H9 (cell line): ENCODE data around the gene BAX. TPM values are rescaled to one million over a fixed set of nuclear protein-coding genes. Genes with fewer than 3 reads are reported as not detected.

ENCODE experiments used
- DNase-seq: peaks from one replicate; pipeline ENCODE4 v3.0.0-alpha.2; 2017
- H2AFZ ChIP-seq: one replicate; pipeline ENCODE4 v1.6.1; 2013; ENCODE audit warnings: mild to moderate bottlenecking, low read length, control low read depth, moderate library complexity
- H2AK5ac ChIP-seq: 2 replicates; pipeline ENCODE4 v1.6.1; 2013; ENCODE audit warnings: low read length, control low read depth, mixed read lengths; ENCODE audit not compliant: insufficient read length
- H2BK120ac ChIP-seq: one replicate; pipeline ENCODE4 v1.6.1; 2013; ENCODE audit warnings: low read depth, mild to moderate bottlenecking, low read length, control low read depth, inconsistent platforms; ENCODE audit not compliant: poor library complexity, severe bottlenecking
- H2BK12ac ChIP-seq: 2 replicates; pipeline ENCODE4 v1.6.1; 2013; ENCODE audit warnings: low read length, control low read depth, mixed read lengths, low read depth; ENCODE audit not compliant: insufficient read length
- H2BK15ac ChIP-seq: 2 replicates; pipeline ENCODE4 v1.6.1; 2013; ENCODE audit warnings: low read depth, low read length, control low read depth
- H2BK20ac ChIP-seq: one replicate; pipeline ENCODE4 v1.6.1; 2013; ENCODE audit warnings: low read depth, mild to moderate bottlenecking, low read length, control low read depth, inconsistent platforms; ENCODE audit not compliant: poor library complexity, severe bottlenecking
- H2BK5ac ChIP-seq: 2 replicates; pipeline ENCODE4 v1.6.1; 2013; ENCODE audit warnings: low read length, control low read depth, mixed read lengths; ENCODE audit not compliant: insufficient read length
- H3K14ac ChIP-seq: 2 replicates; pipeline ENCODE4 v1.6.1; 2013; ENCODE audit warnings: low read length, control low read depth; ENCODE audit not compliant: insufficient read depth
- H3K18ac ChIP-seq: 2 replicates; pipeline ENCODE4 v1.6.1; 2013; ENCODE audit warnings: low read depth, mild to moderate bottlenecking, mixed read lengths, low read length, control low read depth; ENCODE audit not compliant: insufficient read length
- H3K23ac ChIP-seq: 2 replicates; pipeline ENCODE4 v1.6.1; 2013; ENCODE audit warnings: low read length, control low read depth, mixed read lengths, low read depth; ENCODE audit not compliant: insufficient read length
- H3K23me2 ChIP-seq: 2 replicates; pipeline ENCODE4 v1.6.1; 2013; ENCODE audit warnings: low read depth, mild to moderate bottlenecking, mixed read lengths, low read length, control low read depth; ENCODE audit not compliant: insufficient read length, poor library complexity, severe bottlenecking
- H3K27ac ChIP-seq: 2 replicates; pipeline ENCODE4 v1.5.1; 2013; ENCODE audit warnings: low read length, control low read depth, mixed read lengths, low read depth; ENCODE audit not compliant: insufficient read length
- H3K27me3 ChIP-seq: 2 replicates; pipeline ENCODE4 v1.6.1; 2013; ENCODE audit warnings: low read length, control low read depth, inconsistent platforms; ENCODE audit not compliant: insufficient read depth
- H3K4ac ChIP-seq: 2 replicates; pipeline ENCODE4 v1.6.1; 2013; ENCODE audit warnings: low read depth, mild to moderate bottlenecking, control low read depth, inconsistent platforms, low read length, moderate library complexity
- H3K4me1 ChIP-seq: 2 replicates; pipeline ENCODE4 v1.6.1; 2013; ENCODE audit warnings: low read length, control low read depth, inconsistent platforms; ENCODE audit not compliant: insufficient read depth
- H3K4me2 ChIP-seq: 2 replicates; pipeline ENCODE4 v1.6.1; 2013; ENCODE audit warnings: low read length, control low read depth, mixed read lengths; ENCODE audit not compliant: insufficient read length, insufficient read depth
- H3K56ac ChIP-seq: 2 replicates; pipeline ENCODE4 v1.6.1; 2013; ENCODE audit warnings: low read depth, mild to moderate bottlenecking, mixed read lengths, low read length, control low read depth; ENCODE audit not compliant: insufficient read length
- H3K79me1 ChIP-seq: 2 replicates; pipeline ENCODE4 v1.6.1; 2013; ENCODE audit warnings: low read depth, mild to moderate bottlenecking, moderate library complexity, low read length, control low read depth, inconsistent platforms; ENCODE audit not compliant: insufficient read depth, poor library complexity, severe bottlenecking
- H3K79me2 ChIP-seq: 2 replicates; pipeline ENCODE4 v1.6.1; 2013; ENCODE audit warnings: low read length, control low read depth, inconsistent platforms; ENCODE audit not compliant: insufficient read depth
- H3K9ac ChIP-seq: 2 replicates; pipeline ENCODE4 v1.6.1; 2013; ENCODE audit warnings: low read length, control low read depth, mixed read lengths; ENCODE audit not compliant: insufficient read length; ENCODE audit errors: extremely low read depth
- H3K9me3 ChIP-seq: one replicate; pipeline ENCODE4 v1.6.1; 2013; ENCODE audit warnings: low read depth, low read length, inconsistent platforms; ENCODE audit not compliant: control insufficient read depth
- H3T11ph ChIP-seq: one replicate; pipeline ENCODE4 v1.6.1; 2013; ENCODE audit warnings: mild to moderate bottlenecking, low read length, control low read depth, inconsistent platforms
- H4K20me1 ChIP-seq: one replicate; pipeline ENCODE4 v1.6.1; 2013; ENCODE audit not compliant: control insufficient read depth, insufficient read length, insufficient read depth
- H4K5ac ChIP-seq: 2 replicates; pipeline ENCODE4 v1.6.1; 2013; ENCODE audit warnings: low read depth, mild to moderate bottlenecking, mixed read lengths, low read length, control low read depth; ENCODE audit not compliant: insufficient read length
- H4K8ac ChIP-seq: replicated peaks from 2 replicates; pipeline ENCODE4 v1.6.1; 2013; ENCODE audit warnings: low read length, control low read depth, mixed read lengths, low read depth; ENCODE audit not compliant: insufficient read length
- H4K91ac ChIP-seq: 2 replicates; pipeline ENCODE4 v1.6.1; 2013; ENCODE audit warnings: low read depth, mild to moderate bottlenecking, moderate library complexity, mixed read lengths, low read length, control low read depth; ENCODE audit not compliant: insufficient read length
- H3K27ac Mint-ChIP-seq, 3 experiments: 2 replicates in 2 of 3; 3 replicates in 1 of 3; pipeline ENCODE4 v1.8.0; 2020 to 2021; ENCODE audit warnings: mixed read lengths in 3 of 3, mild to moderate bottlenecking in 1 of 3, moderate library complexity in 1 of 3
- H3K27me3 Mint-ChIP-seq: 2 replicates; pipeline ENCODE4 v1.8.0; 2021; ENCODE audit warnings: low read depth, mild to moderate bottlenecking, moderate library complexity, mixed read lengths
- H3K36me3 Mint-ChIP-seq, 3 experiments: 2 replicates in 2 of 3; 3 replicates in 1 of 3; pipeline ENCODE4 v1.8.0; 2020 to 2021; ENCODE audit warnings: low read depth in 3 of 3, mixed read lengths in 3 of 3; ENCODE audit not compliant: insufficient read depth in 1 of 3
- H3K4me1 Mint-ChIP-seq, 2 experiments: 2 replicates each; pipeline ENCODE4 v1.8.0; 2020; ENCODE audit warnings: mixed read lengths in 2 of 2
- H3K4me3 Mint-ChIP-seq, 2 experiments: 2 replicates in 1 of 2; 3 replicates in 1 of 2; pipeline ENCODE4 v1.8.0; 2020 to 2021; ENCODE audit warnings: mild to moderate bottlenecking in 2 of 2, mixed read lengths in 2 of 2, moderate library complexity in 1 of 2
- H3K9me3 Mint-ChIP-seq, 2 experiments: 2 replicates in 1 of 2; 3 replicates in 1 of 2; pipeline ENCODE4 v1.8.0; 2020; ENCODE audit warnings: mild to moderate bottlenecking in 2 of 2, mixed read lengths in 2 of 2, moderate library complexity in 1 of 2
- CTCF ChIP-seq: fragments of 200-600 bp; sonication (generic); conservative IDR thresholded peaks from 3 replicates; pipeline ENCODE4 v1.8.0; 2021; ENCODE audit warnings: antibody characterized with exemption, mild to moderate bottlenecking
- WGBS: extraction: QIAGEN DNeasy Blood & Tissue Kit; methylation state at CpG from one replicate; pipeline ENCODE4 v1.1.7; 2013; ENCODE audit warnings: missing lambda C conversion rate, low lambda C conversion rate, mixed read lengths; ENCODE audit not compliant: insufficient read length; ENCODE audit errors: extremely low coverage; 5-methylcytosine and 5-hydroxymethylcytosine counted together
- total RNA-seq: library from RNA; stranded (reverse); gene quantifications from 2 replicates; pipeline ENCODE4 v1.2.1, GENCODE V29; 2021

BAX gene
- total RNA-seq, 1 experiment from 2014 or later, result 310 TPM

DNA sequence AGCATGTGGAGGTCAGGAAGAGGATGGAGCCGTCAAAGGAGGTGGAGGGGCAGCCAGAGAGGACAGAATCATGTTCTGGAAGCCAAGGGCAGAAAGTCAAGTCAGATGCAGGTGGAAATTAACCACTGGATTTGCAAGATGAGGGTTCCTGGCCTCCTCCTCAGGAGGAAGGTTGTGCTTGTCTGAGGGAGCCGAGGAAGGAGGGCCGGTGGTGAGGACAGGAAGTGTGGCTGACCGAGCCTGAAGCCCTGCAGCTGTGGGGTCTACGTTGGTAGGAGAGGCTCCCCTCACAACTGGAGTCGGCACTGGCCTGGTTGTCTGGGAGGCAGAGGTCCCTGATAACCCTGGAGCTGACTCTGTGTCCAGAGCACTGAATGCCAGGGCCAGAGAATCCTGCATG is 36.6 kb upstream of the BAX start:
- H3K4me2 ChIP-seq, result no peak overlapping the region
- no peak overlapping the region for H2AFZ ChIP-seq
- no peak overlapping the region for H4K5ac ChIP-seq
- H2BK15ac ChIP-seq, result no peak overlapping the region
- no peak overlapping the region for H3K14ac ChIP-seq
- no peaks in the 10 kb centered on the region for H3K79me2 ChIP-seq
- no peaks in the 10 kb centered on the region for H3K23me2 ChIP-seq
- H4K8ac ChIP-seq, result no peak overlapping the region
- no peak overlapping the region for H3K18ac ChIP-seq
- Mint-ChIP-seq H3K27ac (no peak overlapping the region; a peak in 1 of 7 replicates), H3K4me3 (no peak overlapping the region), H3K9me3 (no peaks in the 10 kb centered on the region), H3K27me3 (no peaks in the 10 kb centered on the region), H3K36me3 (peaks cover 18 to 56% (median 50%) of the 10 kb centered on the region in 3 experiments), H3K4me1 (0 out of 4 replicates have a peak, but pooled peaks cover 0 to 2% of the 10 kb centered on the region in 2 experiments)
- H3K9ac ChIP-seq, result no peak overlapping the region
- H3K56ac ChIP-seq, result no peak overlapping the region
- H3K27ac ChIP-seq, result no peak overlapping the region
- H2BK20ac ChIP-seq, result no peak overlapping the region
- H2BK5ac ChIP-seq, result no peak overlapping the region
- no peak for TF ChIP-seq CTCF
- H4K91ac ChIP-seq, result no peak overlapping the region
- no peaks in the 10 kb centered on the region for H3K4me1 ChIP-seq
- no CpG with 5 or more reads among the region's 6 CpGs for WGBS
- H2BK120ac ChIP-seq, result no peak overlapping the region
- H2BK12ac ChIP-seq, result no peak overlapping the region
- no peaks in the 10 kb centered on the region for H3K9me3 ChIP-seq
- no peak overlapping the region for H3T11ph ChIP-seq
- no peaks in the 10 kb centered on the region for H3K27me3 ChIP-seq
- DNase-seq, result no peak
- no peak overlapping the region for H3K4ac ChIP-seq
- H3K23ac ChIP-seq, result no peak overlapping the region
- no peaks in the 10 kb centered on the region for H4K20me1 ChIP-seq
- H3K79me1 ChIP-seq, result no peaks in the 10 kb centered on the region
- no peak overlapping the region for H2AK5ac ChIP-seq
